CMK (cell line): ENCODE results near the gene KCNN3.

Experiments
- DNase-seq: peaks from one replicate; pipeline ENCODE4 v3.0.0-alpha.2; 2010; ENCODE audit warnings: low read depth

The KCNN3 gene

DNA sequence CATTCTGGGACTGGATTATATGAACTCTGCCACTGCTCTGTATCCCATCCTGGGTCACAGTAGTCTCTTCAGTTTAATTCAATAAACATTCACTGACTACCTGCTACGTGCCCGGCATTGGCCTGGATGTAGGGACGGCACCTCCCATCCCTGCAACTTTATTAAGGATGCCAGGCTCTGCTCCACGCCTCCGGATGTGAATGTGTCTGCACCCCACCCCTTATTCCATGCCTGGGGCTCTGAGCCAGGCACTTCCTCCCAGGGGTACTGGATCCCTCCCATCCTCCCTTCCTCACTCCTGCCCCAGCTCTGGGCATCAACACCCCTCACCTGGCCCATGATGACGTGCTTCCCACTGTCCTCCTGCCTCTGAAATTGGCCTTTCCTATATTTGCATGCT, 53.7 kb downstream of the KCNN3 start:
- DNase-seq = no peak

DNA sequence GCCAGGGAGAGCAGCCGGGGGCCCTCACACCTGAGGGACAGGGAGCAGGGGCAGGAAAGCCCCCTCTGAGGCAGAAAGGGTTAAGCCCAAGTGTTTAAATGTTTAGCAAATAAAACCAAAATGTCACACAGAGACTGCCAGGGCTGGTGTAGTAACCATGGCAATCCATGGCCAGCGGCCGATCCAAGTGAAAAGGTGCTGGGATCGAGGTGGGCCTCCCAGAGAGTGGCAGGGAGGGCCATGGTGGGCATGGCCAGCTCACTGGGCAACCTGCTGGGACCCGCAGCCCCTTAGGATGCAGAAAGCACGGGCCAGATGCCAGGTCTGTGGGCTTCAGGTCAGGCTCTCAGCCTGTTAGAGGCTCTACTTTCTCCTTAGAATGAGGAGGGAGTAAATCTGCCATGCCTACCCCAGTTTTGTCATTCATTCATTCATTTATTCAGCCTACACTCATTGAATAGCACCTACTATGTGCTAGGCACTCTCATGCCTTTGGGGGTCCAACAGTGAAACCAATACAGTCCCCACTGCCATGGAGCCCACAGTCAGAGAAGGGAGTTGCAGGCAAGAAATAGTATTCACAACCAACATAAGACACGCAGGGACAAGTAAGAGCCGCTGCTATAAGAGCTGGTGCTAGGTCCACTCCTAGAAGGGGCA, 56.1 kb downstream of the KCNN3 start:
- DNase-seq = no peak

- DNase-seq = no peak
These were observed 56.7 kb downstream of the KCNN3 start for GRCh38 chr1:154813300-154813816.

GRCh38 chr1:154812877-154813276, 57.2 kb downstream of the KCNN3 start:
- no peak for DNase-seq

GRCh38 chr1:154810571-154810970, 59.5 kb downstream of the KCNN3 start:
- no peak for DNase-seq

DNA sequence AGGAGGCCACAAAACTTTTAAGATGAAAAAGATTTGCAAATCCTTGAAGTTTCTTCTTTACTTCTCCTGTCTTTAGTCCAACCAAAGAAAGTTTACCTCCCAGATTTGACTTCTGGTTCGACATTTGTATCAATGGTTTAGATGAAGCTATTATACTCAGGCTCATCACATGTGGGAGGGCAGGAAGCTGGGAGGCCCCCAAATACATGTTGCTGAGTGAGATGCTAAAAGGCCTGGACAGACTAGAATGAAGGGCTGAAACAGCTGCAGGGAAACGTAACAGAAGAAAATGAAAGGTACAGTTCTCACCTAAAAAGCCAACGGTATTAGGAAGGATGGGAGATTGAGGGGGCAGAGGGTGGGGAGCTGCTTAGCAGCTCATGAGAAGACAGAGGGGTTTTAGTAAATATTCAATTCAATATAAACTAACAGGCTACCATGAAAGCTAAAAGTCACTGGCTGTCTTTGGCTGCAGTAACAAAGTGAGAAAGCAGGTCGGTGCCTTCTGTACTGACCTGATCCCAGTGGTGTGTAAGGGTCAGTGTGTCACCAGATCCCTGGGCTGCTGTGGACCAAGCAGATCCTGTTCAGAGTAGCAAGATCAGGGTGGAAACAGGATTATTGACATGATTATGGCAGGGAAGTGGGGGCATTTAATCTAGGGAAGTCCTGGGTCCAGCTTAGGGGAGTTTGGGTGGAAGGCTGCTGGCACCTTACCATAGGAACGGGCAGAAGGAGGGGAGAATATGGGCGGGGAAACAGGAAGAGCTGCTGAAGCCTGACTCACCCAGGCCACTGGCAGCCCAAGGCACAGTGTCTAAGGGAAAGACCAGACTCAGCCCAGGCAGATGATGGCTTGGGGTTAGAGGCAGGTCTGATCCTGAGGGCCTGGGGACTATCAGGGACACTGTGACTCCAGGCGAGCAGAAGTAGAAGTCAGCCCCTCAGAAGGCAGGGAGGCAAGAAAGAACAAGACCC, 60.4 kb downstream of the KCNN3 start:
- DNase-seq = no peak

- DNase-seq = no peak
These were observed 61.2 kb downstream of the KCNN3 start for GRCh38 chr1:154808909-154809262.

GRCh38 chr1:154808261-154808908, 61.7 kb downstream of the KCNN3 start:
- no peak for DNase-seq

DNA sequence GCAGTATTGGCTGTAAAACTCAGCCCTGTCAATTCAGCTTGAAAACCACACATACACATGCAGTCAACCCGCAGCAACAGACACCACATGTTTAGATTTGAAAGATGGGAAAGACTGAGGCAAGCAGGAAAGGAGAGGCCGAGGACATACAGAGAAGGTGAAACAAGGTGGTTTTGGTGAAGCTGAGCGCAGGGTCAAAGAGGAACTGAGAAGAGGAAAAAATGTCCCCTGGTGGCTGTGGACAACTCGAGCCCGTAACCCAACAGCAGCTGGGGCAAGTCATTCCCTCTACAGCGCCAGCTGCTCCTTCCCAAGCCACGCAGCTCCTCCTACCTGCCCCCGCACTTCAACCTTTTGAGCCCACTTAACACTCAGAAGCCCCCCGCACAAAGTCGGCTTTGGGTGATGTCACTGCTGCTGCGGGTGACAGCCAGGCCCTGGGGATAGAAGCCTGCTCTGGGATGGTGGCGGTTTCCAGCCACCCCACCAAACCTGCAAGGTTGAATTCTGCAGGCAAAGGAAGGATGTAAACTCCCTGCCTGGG, 63.0 kb downstream of the KCNN3 start:
- no peak for DNase-seq

DNA sequence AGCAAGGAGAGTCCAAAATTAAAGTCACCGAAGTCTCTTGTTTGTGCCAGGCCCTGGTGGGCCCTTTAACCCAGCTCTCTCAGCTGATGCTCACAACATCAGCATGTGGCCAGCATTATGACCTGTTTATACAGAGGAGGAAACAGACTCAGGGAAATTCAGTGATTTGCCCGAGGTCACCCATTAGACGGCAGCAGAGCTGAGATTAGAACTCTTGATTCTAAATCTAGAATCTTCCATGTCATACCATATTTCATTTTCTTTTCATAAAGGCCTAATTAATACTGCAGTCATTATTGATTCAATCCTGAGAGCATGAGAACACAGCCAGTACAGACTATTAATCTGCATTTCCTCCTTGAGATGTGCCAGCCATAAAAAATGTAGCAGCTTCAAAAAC, 63.7 kb downstream of the KCNN3 start:
- DNase-seq = no peak

DNA sequence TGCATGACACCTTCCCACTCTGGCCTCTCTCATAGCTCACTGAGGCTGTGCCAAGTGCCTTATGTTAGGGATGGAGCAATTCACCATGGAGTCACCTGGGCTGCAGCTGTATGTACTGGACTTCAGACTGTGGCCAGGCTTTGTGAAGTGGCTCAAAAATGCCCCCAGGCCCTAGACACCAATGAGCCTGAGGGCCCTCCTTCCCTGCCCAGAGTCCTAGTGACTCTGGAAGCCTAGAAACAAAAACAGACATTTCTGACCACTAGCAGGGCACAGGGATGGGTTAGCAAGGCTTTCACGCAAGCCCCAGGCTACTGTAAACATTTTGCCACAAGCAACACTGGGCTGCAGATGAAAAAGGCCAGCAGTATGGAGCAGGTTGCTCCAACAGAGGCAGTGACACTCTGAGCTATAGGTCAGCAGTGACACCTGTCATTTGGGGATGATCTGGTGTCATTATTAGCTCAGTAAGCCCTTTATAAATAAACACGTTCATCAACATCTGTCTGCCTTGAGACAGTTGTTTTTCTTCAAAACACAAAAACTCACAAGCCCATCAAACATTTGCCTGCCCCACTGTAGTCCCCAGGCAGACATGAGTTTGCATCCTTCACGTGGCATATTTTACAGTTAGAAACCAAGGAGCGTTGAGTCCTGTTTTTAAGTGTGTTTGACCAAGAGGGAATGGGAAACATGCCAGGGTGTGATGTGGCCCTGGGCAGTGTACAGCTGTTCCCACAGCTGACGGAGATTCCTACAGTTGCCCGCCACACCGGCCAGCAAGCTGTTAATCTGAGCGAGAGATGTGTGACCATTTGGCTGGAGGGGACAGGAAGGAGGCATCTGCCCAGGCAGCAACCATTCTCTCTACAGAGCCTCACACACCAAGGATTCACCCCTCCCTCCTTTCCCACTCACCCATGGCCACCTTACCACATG, 66.8 kb downstream of the KCNN3 start:
- DNase-seq = no peak

- DNase-seq = no peak
These were observed 67.6 kb downstream of the KCNN3 start for GRCh38 chr1:154802336-154802969.

GRCh38 chr1:154801234-154802011, 68.7 kb downstream of the KCNN3 start:
- DNase-seq = no peak

DNA sequence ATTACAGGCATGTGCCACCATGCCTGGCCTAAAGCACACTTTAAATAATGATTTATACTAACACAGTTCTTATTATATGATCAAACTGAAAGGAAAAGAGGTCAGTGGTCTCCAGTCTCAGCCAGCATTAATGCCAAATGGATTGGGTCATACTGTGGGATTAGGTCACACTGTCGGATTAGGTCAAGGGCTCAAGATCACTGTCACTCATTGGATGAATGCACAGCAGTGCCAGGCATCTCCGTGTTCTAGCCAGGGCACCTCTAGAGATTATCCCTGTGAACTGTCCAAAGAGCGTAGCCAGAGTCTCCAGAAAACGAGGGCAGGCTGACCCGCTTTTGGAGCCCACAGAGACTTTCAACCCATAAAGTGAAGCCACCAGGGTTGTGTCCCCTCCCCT, 70.9 kb downstream of the KCNN3 start:
- DNase-seq = no peak

GRCh38 chr1:154798645-154799044, 71.4 kb downstream of the KCNN3 start:
- DNase-seq = no peak

DNA sequence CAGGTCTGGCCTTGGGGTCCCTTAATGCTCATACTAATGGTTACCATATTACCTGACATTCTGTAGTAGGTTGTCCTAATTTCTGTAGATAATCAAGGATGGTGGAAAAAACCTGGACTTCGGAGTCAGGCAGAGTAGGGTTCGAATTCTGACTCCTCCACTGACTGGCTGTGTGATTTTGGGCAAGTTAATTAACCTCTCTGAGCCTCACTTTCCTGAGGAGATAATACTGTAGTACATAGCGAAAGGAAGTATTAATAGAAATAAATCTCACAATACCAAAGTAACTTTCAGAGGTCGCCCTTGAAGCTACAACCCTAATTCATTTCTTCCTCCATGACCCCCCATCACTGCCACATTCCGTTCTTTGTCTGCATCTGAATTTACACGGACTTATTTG, 72.9 kb downstream of the KCNN3 start:
- DNase-seq = no peak

- DNase-seq = no peak
These were observed 73.7 kb downstream of the KCNN3 start for GRCh38 chr1:154796303-154796892.

- no peak for DNase-seq
These were observed 75.5 kb downstream of the KCNN3 start for GRCh38 chr1:154794608-154795007.

DNA sequence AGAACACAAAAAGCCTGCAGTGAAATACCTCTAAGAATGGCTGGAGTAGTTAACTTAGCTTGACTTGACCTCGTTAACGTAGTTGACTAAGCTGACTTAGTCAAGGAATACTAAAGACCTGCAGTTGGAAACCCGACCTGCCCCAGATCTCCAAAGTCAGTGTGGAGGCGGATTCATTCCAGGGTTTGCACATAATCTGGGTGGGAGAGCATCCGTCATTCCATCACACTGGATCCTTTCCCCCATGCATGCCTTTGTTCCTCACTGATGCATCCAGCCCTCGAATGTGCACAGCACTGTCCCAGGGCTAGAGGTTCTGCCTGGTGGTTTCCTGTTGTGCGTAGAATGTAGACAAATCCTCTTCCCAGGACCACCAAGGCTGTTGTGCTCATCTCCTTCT, 76.4 kb downstream of the KCNN3 start:
- DNase-seq = no peak

DNA sequence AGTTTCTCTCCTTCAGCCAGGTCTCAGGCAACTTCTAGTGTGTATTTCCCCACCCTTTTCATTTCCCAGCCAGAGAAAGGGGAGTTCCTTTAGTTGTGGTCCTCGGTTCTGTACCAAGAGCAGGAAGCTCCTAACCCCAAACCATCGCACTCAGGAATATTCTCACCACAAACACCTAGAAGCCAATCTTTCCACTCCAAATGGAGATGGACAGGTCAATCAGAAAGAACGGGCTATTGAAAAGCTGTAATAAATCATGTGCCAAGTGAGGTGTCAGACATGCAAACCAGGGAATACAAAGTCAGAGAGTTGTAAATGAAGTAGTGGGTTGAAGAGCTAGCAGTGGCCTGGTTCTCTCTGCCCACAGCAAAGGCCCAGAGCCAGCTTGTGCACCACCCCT, 77.2 kb downstream of the KCNN3 start:
- no peak for DNase-seq
